HG02981 (cell line): ENCODE data around the gene GTF3C5.
"Not testable (repeated sequence)": the region's sequence is repeated elsewhere in the genome, so short reads cannot be mapped to it uniquely, and the experiment has no call there.

Experiments
- ATAC-seq: cut with Tn5 transposase; IDR thresholded peaks from one replicate; pipeline ENCODE4 v1.9.1; 2021; ENCODE audit warnings: mild to moderate bottlenecking, moderate library complexity; ENCODE audit not compliant: unreplicated experiment

The GTF3C5 gene

GRCh38 chr9:133086894-133087293 is 56.1 kb downstream of the GTF3C5 start:
- ATAC-seq: no peak

DNA sequence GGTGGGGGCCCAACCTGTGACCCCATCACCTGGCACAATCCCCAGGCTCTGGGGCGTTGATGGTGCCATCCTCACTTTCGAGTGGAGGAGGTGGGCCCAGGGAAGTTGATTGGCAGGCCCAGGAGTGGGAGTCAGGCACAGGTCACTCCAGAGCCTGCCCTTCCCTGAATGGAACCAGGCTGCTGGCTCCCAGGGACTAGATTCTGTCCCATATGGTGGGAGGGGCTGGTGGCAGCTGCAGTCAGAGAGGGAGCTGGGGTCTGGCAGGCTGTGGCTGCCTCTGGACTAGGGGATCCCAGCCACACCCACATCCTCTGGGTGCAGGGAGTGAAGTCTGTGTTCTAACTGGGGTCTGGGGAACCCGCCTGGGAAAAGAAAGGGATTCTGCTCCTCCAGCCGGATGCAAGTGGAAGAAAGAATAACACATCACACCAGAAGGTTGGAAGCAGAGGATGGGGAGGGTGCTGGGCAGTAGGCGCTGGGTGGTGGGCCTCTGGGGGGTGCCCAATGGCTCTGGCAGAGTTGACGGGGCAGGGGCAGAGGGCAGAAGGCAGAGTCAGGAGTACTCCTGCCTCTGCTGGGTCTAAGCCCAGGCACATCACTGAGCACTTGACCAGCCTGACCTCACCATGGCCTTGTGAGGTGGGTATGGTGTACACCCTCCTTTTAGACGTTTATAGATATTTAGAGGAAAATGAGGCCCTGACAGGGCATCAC is 56.8 kb downstream of the GTF3C5 start:
- no peak for ATAC-seq

DNA sequence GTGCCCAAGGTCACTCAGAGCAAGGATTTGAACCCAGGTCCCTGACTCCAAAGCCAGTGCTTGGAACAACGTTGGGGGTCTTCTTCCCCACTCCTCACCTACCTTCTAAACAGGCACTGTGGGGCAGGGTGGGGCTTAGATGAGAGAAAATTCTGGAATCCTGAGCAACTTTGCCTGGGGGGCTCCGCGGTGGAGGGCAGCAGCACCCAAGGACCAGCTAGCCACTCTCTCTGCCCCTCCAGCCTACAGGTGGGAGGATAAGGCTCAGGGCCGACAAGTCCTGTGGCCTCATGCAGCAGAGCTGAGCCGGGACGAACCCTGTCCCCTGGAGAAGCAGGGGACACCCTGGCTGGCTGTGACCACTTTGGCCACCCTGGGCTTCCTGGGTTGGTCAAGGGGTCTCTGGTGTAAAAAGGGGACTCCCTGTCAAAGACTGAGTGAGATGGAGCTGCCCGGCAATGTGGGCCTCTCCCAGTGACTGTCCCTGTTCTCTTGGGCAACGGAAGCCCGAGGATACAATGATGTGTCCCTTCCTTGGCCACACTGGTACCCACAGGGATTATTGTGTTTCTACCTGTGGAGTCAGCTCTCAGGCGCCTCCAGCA is 57.5 kb downstream of the GTF3C5 start:
- no peak for ATAC-seq

DNA sequence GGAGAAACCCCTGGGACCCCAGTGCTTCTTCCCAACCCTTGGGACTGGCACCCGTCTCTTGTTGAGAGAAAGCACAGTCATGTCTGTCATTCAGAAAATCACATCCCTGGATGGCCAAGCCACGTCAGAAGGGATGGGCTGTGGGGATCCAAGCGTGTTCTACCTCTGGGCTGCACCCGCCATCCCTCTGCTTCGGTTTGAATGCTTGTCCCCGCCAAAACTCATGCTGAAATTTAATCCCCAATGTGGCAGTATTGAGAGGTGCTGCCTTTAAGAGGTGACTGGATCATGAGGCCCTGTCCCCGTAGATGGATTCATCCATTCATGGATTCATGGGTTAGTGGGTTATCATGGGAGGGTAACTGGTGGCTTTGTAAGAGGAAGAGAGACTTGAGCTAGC is 58.0 kb downstream of the GTF3C5 start:
- ATAC-seq: no peak

DNA sequence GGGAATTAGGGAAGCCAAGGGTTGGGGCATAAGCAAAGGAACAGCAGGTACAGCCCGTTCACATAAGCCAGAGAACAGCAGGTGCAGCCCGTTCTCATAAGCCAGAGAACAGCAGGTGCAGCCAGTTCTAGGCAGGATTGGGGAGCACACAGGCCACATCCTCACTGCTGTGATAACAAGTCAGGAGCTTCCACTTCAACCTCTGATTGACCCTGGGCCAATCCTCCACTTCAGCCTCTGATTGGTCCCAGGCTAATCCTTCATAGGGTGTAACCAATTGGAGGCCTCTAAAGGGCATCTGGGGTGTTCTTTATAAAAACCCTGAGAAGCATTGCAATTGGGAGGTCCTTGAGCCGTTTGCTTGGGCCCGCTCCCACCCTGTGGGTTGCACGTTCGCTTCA is 58.5 kb downstream of the GTF3C5 start:
- ATAC-seq: no peak

DNA sequence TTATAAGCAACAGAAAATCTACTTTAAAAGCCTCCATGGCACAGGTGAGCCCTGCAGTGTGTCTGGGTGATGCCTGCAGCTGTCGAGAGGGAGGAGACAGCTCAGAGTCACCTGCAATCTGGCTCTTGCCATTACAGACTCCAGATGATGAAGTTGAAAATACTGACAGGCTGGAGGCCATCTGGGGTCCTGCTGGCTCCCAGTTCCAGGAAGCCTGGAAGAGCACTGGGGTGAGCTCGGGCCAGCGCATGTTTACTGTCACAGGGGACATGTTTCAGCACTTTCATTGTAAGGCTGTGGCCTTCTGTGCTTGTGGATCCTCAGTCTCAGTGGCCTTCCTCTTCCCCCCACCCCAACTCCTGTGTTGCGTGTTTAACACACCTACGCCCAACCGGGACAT is 59.4 kb downstream of the GTF3C5 start:
- ATAC-seq: no peak

DNA sequence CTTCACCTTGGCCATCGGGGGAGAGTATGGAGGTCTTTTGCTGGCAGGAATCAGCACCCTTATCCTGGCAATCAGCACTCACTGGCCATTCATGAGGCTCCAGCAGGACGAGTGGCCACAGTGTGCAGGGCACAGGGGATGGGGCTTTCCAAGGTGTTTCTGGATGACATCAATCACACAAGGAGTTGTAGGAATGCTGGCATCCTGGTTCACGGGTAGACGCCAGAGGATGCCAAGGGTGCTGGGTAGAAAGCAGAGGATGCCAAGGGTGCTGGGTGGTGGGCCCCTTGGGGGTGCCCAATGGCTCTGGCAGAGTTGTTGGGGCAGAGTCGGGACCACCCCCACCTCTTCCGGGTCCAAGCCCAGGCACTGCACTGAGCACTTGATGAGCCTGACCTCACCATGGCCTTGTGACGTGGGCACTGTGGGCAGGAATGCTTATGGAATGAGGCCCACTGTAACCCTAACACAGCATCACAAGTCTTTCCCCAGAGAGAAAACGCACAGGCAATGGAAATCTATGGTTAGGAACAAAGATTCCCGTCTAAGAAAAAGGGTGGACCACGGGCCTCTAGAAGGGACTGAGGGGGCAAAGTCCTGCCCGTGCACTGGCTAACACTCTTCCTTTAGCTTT is 60.1 kb downstream of the GTF3C5 start:
- no peak for ATAC-seq

GRCh38 chr9:133094351-133094750 is 63.6 kb downstream of the GTF3C5 start:
- ATAC-seq: not testable (repeated sequence)

- ATAC-seq: no peak
Observed at GRCh38 chr9:133094842-133095393, 64.1 kb downstream of the GTF3C5 start.

DNA sequence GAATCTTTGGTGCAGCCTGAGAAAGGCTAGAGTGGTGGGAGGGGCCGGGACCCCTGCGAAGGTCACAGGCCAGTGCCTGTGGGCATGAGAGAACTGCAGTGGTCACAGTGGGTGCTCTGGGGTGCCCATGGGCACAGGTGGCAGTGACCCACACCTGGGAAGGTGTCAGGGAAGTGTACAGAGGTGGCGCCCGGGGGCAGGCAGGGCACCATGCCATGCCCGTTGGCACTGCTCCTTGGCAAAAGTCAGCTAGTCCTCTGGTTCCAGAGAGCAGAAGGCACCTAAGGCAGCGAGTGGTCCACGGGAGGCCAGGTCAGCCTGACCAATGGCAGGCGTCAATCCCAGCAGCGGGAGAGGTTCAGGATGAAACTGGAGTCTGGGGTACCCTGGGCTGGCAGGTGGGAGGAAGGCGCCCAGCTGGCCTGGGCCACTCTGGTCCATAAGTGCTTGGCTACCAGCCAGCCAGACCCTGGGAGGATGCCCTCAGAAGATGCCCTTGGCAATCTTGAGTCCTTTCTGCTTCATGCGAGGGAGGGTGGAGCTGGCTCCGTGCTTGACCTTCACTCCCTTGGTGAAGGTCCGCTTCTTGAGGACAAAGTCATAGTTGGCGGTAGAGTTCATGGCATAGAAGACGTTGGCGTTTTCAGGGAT is 67.4 kb downstream of the GTF3C5 start:
- ATAC-seq: no peak

DNA sequence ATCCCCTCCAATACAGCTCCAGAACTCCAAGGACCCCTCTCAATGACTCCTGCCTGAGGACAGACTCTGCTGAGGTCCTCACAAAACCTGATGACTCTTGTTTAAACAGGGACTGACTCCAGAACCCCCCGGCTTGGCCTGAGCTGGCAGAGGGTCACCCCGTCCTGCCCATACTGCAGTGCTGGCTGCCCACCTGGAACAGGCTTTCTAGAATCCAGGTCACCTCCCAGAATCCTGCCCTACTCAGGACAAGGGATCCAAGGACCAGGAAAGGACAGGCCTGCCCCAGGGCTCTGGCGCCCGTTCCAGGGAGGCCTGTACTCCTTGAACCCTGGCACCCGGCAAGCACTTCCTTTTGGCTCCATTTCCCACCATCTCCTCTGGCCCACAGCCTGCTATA is 68.1 kb downstream of the GTF3C5 start:
- no peak for ATAC-seq

DNA sequence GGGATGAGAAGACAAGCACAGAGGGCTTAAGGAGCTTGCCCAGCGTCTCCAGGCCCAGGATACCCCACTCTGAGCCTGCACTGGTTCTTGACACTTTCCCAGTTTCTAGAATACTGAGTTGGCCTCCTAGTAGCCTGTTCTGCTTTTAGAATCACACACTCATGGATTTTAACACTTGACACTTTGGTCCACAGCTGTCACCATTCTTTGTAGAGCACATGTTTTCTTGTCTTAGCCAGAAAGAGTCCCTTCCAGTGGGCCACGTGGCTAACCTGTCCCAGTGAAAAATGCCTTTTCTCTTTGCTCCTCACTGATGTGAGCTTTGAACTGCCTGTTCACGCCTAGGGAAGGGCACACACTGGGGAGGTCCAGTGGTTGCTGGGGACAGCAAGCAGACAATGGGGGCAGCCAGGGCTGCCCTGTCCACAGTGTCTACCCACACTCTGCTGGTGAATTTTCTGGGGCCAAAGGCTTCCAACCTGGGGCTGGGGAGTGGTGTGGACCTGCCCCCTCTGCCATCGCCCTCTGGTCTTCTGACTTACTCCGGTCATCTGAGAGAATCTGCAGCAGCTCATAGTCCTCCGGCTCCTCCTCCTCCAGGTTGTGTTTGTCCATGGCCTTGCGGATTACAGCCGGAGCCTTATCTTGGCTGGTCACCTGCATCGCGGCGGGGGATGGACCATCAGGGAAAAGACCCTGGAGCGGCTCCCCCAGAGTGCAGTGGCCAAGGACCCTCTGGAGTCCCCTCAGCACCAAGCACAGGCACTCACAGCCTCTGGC is 69.1 kb downstream of the GTF3C5 start:
- ATAC-seq: no peak

DNA sequence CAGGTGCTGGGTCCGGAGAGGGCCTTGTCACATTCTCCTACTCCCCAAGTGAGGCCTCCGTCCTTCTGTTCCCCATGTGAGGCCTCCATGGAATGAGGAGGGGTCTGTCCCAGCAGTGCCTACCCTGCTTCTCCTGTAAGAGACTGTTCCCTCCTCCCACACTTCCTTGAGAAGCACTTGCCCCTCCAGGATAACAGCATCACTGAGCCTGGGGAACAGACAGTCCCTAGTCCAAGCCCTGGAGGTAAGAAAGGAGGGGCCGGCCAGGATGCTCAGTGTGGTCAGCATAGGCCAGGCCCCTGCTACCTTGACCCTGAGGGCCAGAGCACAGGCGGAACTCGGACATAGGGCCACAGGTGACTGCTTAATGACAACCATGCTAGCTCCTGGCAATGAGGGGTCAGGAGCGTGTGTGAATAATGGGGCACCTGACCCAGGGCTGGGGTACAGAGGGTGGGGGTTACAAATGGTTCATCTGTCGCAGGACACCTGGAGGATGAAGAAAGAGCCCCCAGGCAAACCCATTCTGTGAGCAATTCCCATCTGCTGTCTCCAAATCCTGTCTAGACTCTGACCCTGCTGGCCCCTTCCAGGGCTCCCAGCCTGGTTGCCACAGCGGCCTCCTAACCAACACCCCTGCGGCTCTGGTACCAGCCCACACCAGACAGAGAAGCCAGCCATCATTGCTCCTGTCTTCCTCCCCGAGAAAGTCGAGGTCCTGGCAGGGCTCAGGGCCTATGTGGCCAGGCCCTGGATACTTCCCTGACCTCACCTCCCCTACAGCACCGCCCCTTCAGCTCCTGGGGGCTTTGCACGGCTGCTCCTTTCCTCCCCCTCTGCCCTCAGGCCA is 69.9 kb downstream of the GTF3C5 start:
- no peak for ATAC-seq

DNA sequence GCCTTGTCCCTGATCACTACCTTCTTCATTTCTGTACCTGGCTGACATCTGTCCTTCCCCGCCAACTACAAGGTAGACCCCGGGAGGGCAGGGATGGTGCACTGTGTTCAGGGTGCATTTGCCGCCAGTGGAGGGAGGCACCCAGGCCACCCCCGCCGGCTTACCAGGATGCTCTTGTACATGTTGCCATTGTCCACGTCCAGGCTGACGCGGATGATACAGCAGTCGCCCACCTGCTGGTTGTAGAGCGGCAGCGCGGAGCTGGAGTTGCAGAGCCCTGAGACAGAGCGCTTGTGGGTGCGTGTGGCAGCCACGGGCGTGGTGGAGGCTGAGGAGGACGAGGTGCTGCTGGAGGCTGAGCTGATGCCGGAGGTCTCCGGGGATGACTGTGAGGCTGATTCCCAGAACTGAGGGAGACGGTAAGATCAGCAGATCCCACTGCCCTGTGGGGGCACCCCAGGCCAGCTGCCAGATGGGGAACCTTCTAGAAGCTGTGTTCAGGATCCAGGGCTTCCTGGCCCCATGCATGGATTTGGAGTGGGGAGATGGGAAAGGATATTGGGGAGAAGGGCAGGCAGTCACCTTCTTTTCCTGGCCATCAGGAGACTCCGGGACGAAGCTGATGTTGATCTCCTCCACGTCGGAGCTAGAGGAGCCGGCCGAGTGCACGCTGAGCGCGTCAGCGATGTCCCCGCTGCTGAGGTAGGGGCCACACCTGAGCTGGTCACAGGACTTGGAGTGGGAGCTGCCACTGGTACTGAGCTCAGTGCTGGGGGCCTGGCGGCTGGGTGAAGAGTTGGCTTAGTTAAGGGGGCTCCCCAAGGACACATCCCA is 70.8 kb downstream of the GTF3C5 start:
- no peak for ATAC-seq

DNA sequence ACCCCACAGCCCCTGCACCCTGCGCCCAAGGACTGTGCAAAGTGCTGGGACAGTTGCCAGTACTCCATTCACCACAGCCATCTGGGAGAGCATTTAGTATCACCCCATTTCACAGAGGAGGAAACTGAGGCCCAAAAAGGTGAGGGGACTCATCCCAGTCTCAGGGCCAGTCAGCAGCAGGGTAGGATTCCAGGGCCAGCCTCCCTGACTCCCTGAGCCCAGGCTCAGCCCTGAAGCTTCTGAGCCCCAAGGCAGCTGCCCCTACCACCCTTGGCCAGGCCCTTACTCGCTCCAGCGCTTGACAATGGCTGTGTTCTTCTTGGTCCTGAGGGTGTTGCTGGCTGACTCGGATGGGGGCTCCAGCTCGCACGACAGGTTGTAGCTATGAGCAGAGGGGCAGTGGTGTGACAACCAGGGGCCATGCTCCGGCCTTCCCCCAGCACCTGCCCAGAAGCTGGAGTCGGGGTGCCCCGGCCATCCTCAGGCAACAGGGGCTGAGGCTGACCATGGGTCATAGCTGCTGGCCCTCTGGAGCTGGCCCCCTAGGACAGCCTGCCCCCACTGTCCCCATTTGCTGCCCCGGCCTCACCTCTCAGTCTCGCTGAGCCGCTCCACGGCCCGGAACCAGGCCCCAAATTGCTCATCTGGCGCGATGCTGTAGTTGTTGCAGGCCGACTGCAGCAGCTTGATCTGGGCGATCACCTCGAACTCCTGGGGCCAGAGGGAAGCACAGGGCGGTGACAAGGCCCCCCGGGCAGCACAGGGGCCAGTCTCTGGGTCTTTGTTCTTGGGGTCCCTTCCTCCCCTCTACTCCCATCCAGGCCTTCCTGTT is 71.6 kb downstream of the GTF3C5 start:
- ATAC-seq: no peak

GRCh38 chr9:133103183-133103986 is 72.6 kb downstream of the GTF3C5 start:
- ATAC-seq: no peak

DNA sequence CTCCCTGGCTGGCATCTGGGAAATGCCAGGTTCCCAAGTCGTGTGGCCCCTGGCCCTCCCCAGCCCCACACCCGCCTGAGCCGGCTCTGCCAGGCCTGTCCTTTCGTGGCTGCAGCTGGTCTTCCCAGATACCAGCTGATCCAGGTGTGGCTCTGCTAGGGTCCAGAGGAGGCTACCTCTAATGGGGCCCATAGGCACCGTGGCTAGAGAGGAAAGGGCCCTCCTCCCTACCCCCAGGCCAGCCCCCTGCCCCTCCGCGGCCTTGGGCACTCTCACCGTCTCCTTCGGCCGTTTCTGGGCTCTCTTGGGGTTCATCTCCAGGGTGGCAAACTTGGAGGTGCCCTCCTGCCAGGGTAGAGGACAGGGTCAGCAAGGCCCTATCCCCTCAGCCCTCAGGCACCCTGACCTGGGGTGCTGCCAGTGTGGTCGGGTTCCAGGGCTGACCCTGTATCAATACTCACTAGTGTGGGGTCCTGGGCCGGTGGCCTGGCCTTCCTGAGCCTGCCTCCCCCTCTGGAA is 73.2 kb downstream of the GTF3C5 start:
- ATAC-seq: no peak
